Measurements from ENCODE around the gene HOXD4.

The HOXD4 gene

DNA sequence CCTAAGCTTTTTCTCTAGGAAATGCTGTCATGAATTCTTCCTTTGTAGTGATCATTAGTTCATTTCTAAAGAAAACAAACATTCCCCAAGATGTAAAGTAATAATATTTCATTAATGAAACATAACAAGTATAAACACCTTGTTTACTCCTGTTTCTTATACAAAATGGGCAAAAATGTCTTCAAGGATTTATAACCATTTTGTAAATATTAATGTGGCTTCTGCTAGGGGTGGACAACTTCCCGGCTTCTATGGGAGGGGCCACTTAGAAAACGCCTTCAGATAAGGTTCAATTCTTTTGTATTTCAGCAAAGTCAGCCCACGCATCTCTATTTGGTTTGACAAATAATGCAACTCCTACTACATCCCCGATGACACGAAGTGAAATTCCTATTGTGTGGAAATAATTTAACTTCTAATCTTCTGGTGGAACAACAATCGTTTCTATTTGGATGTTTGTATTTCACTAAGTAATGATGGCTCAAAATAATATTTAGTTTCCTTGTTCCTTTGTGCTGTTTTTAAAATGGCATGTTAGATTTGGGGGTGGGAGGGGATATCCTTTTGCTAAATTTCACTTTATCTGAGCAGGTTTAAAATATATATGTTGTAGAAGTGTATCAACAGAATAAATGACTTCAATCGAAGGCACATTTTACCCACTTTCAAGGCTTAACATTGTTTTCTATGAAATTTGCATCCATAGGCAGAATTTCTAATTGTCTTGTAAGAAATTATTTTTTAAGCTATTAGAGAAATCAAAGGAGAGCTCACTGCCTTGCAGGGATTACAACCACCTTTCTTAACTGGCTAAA lies 22.4 kb downstream of the HOXD4 start:
- H3K27me3 ChIP-seq (ENCODE audit: control insufficient read depth, insufficient read depth, low read length) = peaks cover 71% of the 10 kb centered on the region
- H3K4me1 ChIP-seq (ENCODE audit: control insufficient read depth, insufficient read depth, low read length) = no peaks in the 10 kb centered on the region
- no peak overlapping the region for H3K4me2 ChIP-seq (ENCODE audit: low read length)
- no peaks in the 10 kb centered on the region for H3K36me3 ChIP-seq (ENCODE audit: insufficient read depth, low read length)
- H3K9me3 ChIP-seq (replicated peaks; ENCODE audit: low read length) = no peaks in the 10 kb centered on the region
- H3K9ac ChIP-seq (ENCODE audit: low read depth, low read length) = no peak overlapping the region
- no peak overlapping the region for H3K4me3 ChIP-seq (ENCODE audit: low read length)

DNA sequence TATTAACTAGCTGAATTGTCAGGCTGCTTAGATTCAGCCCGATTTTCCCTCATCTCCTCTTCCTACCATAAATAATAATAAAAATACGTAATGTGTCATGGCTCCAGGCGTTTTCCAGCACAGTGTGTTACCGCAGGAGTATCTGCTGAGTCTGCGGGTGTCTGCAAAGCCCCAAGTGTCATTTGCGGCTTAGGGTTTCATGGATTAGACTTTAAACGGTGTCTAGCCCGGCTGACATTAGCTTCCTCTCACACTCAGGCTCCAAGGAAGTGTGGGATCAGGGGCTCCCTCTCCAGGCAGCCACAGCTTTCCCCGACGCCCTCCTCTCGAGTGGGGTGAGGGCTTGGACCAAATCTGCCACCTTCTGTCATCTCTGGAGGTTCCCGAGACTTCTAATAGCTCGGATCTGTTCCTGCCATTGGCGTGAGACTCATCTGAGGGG lies 23.1 kb downstream of the HOXD4 start:
- peaks cover 77% of the 10 kb centered on the region for H3K27me3 ChIP-seq (ENCODE audit: control insufficient read depth, insufficient read depth, low read length)
- H3K4me1 ChIP-seq (ENCODE audit: control insufficient read depth, insufficient read depth, low read length) = no peaks in the 10 kb centered on the region

DNA sequence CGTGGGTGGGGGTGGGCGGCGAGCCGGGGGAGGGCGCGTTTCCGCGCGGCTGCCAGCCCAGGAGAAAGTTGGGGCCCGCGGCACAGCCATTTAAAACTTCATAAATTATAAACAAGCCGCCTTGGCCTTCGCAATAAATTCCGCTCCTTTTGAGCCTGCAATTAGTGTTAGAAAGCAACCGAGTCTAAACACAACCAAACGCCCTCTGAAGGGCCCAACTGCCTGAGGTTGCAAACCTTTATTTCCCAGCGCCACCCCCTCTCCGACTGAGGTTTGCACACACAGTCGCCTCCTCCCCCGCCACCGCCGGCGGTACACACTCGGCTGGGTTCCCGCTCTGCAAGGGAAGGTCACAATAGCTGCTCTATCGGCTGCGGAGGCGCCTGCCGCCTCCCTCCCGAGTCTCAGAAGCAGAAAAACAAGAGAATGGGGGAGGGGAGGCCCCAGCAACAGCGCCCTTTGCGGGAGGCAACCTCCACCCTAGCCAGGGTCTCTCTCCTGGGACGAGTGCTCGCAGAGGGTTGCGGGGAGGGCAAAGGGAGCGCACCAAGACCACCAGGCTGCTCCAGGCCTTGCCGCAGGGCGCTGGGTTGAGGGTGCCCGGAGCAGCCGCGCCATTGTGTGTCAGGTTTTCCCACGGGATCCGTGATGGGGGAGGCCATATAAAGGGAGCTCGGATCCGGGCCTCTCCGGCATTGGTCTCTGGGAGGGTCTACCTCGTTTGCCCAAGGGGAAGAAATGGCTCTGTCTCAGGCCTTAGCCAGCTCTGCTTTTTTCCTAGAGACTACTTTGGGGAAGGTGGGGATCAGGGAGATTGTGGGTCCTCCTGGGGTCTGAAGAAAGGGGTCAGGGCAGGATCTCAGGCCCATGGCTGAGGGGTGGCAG lies 23.7 kb downstream of the HOXD4 start:
- Histone ChIP-seq H3K9me3 (replicated peaks; ENCODE audit: low read length) (no peaks in the 10 kb centered on the region), H3K4me2 (ENCODE audit: low read length) (no peak overlapping the region), H3K4me1 (ENCODE audit: control insufficient read depth, insufficient read depth, low read length) (no peaks in the 10 kb centered on the region), H3K9ac (ENCODE audit: low read depth, low read length) (no peak overlapping the region), H3K27me3 (ENCODE audit: control insufficient read depth, insufficient read depth, low read length) (peaks cover 82% of the 10 kb centered on the region), H3K4me3 (ENCODE audit: low read length) (no peak overlapping the region), H3K36me3 (ENCODE audit: insufficient read depth, low read length) (no peaks in the 10 kb centered on the region)

More for the DNA sequence above, 23.1 kb downstream of the HOXD4 start:
- H3K4me2 ChIP-seq (ENCODE audit: low read length) = no peak overlapping the region
- H3K4me3 ChIP-seq (ENCODE audit: low read length) = no peak overlapping the region
- no peak overlapping the region for H3K9ac ChIP-seq (ENCODE audit: low read depth, low read length)
- no peaks in the 10 kb centered on the region for H3K36me3 ChIP-seq (ENCODE audit: insufficient read depth, low read length)
- no peaks in the 10 kb centered on the region for H3K9me3 ChIP-seq (replicated peaks; ENCODE audit: low read length)

DNA sequence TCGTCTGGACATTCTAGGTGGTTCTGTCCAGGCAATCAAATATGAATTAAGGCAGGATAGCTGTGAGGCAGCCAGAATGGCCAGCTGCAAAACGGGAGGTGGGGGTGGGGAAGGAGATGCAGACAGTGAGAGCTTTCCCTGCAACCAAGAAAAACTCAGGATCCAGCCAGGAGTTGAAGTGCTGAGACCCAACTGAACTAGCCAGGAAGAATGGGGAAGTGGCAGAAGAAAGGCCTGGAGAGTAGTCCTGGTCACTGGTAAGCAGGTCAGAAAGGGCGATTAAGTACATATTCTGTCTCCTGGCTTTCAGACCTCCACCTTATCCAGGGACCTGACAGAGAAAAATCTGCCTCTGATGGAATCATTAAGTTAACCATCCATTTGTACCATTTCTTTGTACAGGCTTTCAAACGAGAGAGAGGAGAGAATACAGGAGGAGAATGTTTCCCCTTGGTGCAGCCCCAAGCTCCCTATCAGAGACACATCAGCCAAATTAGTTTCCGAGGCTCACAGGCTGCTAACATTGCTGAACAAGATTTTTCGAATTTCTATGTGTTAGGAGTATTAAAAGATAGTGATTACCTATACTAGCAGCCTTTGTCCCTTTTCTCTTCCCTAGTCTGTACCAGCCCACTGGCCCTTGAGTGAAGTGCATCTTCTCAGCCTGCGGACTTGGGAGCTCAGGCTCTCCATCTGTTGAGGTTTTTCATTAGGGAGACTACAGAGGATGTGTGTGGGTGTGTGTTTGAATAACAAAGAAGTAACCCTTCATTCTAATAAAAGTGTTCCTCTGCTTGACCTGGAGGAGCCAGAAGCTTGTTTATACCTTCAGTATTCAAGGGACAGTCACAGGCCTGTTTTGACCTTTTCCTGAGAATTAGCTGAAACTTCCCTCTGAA lies 24.6 kb downstream of the HOXD4 start:
- Histone ChIP-seq H3K36me3 (ENCODE audit: insufficient read depth, low read length) (no peaks in the 10 kb centered on the region), H3K4me1 (ENCODE audit: control insufficient read depth, insufficient read depth, low read length) (no peaks in the 10 kb centered on the region), H3K9me3 (replicated peaks; ENCODE audit: low read length) (no peaks in the 10 kb centered on the region), H3K4me2 (ENCODE audit: low read length) (no peak overlapping the region), H3K27me3 (ENCODE audit: control insufficient read depth, insufficient read depth, low read length) (peaks cover 80% of the 10 kb centered on the region), H3K4me3 (ENCODE audit: low read length) (no peak overlapping the region), H3K9ac (ENCODE audit: low read depth, low read length) (no peak overlapping the region)

GRCh38 chr2:176177580-176178037 lies 26.3 kb downstream of the HOXD4 start:
- H3K4me3 ChIP-seq (ENCODE audit: low read length) = peak overlapping the region; percentile 63
- H3K27me3 ChIP-seq (ENCODE audit: control insufficient read depth, insufficient read depth, low read length) = peaks cover 80% of the 10 kb centered on the region
- H3K9me3 ChIP-seq (replicated peaks; ENCODE audit: low read length) = no peaks in the 10 kb centered on the region
- no peaks in the 10 kb centered on the region for H3K4me1 ChIP-seq (ENCODE audit: control insufficient read depth, insufficient read depth, low read length)
- peak overlapping the region; percentile 79 for H3K4me2 ChIP-seq (ENCODE audit: low read length)
- H3K36me3 ChIP-seq (ENCODE audit: insufficient read depth, low read length) = no peaks in the 10 kb centered on the region
- H3K9ac ChIP-seq (ENCODE audit: low read depth, low read length) = no peak overlapping the region

- Histone ChIP-seq H3K9me3 (replicated peaks; ENCODE audit: low read length) (no peaks in the 10 kb centered on the region), H3K9ac (ENCODE audit: low read depth, low read length) (no peak overlapping the region), H3K4me2 (ENCODE audit: low read length) (peak overlapping the region; percentile 79), H3K36me3 (ENCODE audit: insufficient read depth, low read length) (no peaks in the 10 kb centered on the region), H3K4me3 (ENCODE audit: low read length) (peak overlapping the region; percentile 63), H3K27me3 (ENCODE audit: control insufficient read depth, insufficient read depth, low read length) (peaks cover 80% of the 10 kb centered on the region), H3K4me1 (ENCODE audit: control insufficient read depth, insufficient read depth, low read length) (no peaks in the 10 kb centered on the region)
These were observed 26.8 kb downstream of the HOXD4 start for GRCh38 chr2:176178038-176178756.

DNA sequence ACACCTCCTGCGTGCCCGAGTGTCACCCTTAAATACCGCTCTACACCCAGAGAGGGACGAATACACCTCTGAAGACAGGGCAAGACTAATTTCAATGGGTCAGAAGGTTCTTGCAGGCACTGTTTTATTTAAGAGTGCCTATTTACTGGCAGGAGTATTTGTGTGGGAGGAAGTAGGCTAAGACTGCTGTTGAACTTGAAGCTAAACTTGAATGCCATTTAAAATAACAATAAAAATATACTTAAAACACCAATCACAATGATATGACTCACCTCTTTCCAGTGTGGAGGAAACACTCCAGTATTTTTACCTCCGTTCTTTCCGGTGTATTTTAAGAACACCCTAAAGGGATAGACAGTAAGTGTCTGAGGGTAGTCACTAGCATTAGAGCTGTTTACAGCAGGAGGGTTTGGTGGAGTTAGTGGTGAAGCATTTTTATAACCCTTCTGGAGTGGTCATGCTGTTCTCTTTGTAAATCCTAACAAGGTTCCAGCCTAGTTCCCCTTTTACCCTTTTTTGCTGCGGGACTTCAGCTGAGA lies 27.5 kb downstream of the HOXD4 start:
- Histone ChIP-seq H3K4me1 (ENCODE audit: control insufficient read depth, insufficient read depth, low read length) (no peaks in the 10 kb centered on the region), H3K9me3 (replicated peaks; ENCODE audit: low read length) (no peaks in the 10 kb centered on the region), H3K9ac (ENCODE audit: low read depth, low read length) (no peak overlapping the region), H3K4me2 (ENCODE audit: low read length) (peak overlapping the region; percentile 79), H3K27me3 (ENCODE audit: control insufficient read depth, insufficient read depth, low read length) (peaks cover 75% of the 10 kb centered on the region), H3K4me3 (ENCODE audit: low read length) (peak overlapping the region; percentile 63), H3K36me3 (ENCODE audit: insufficient read depth, low read length) (no peaks in the 10 kb centered on the region)

GRCh38 chr2:176181551-176181950 lies 30.2 kb downstream of the HOXD4 start:
- no peak overlapping the region for H3K4me3 ChIP-seq (ENCODE audit: low read length)
- H3K9ac ChIP-seq (ENCODE audit: low read depth, low read length) = no peak overlapping the region
- H3K4me1 ChIP-seq (ENCODE audit: control insufficient read depth, insufficient read depth, low read length) = no peaks in the 10 kb centered on the region
- H3K27me3 ChIP-seq (ENCODE audit: control insufficient read depth, insufficient read depth, low read length) = peaks cover 63% of the 10 kb centered on the region
- H3K36me3 ChIP-seq (ENCODE audit: insufficient read depth, low read length) = no peaks in the 10 kb centered on the region
- H3K4me2 ChIP-seq (ENCODE audit: low read length) = no peak overlapping the region
- no peaks in the 10 kb centered on the region for H3K9me3 ChIP-seq (replicated peaks; ENCODE audit: low read length)

GRCh38 chr2:176182671-176183070 lies 31.3 kb downstream of the HOXD4 start:
- H3K27me3 ChIP-seq (ENCODE audit: control insufficient read depth, insufficient read depth, low read length) = peaks cover 59% of the 10 kb centered on the region
- H3K9ac ChIP-seq (ENCODE audit: low read depth, low read length) = no peak overlapping the region
- no peaks in the 10 kb centered on the region for H3K36me3 ChIP-seq (ENCODE audit: insufficient read depth, low read length)
- H3K4me3 ChIP-seq (ENCODE audit: low read length) = no peak overlapping the region
- peaks cover under 1% of the 10 kb centered on the region for H3K4me1 ChIP-seq (ENCODE audit: control insufficient read depth, insufficient read depth, low read length)
- H3K9me3 ChIP-seq (replicated peaks; ENCODE audit: low read length) = no peaks in the 10 kb centered on the region
- no peak overlapping the region for H3K4me2 ChIP-seq (ENCODE audit: low read length)

GRCh38 chr2:176184749-176185148 lies 33.4 kb downstream of the HOXD4 start:
- no peaks in the 10 kb centered on the region for H3K9me3 ChIP-seq (replicated peaks; ENCODE audit: low read length)
- peaks cover 12% of the 10 kb centered on the region for H3K4me1 ChIP-seq (ENCODE audit: control insufficient read depth, insufficient read depth, low read length)
- no peak overlapping the region for H3K4me2 ChIP-seq (ENCODE audit: low read length)
- no peak overlapping the region for H3K4me3 ChIP-seq (ENCODE audit: low read length)
- H3K27me3 ChIP-seq (ENCODE audit: control insufficient read depth, insufficient read depth, low read length) = peaks cover 59% of the 10 kb centered on the region
- no peaks in the 10 kb centered on the region for H3K36me3 ChIP-seq (ENCODE audit: insufficient read depth, low read length)
- no peak overlapping the region for H3K9ac ChIP-seq (ENCODE audit: low read depth, low read length)

Data from skeletal muscle satellite cell (primary cell).